ENCODE results near the gene OR5D16. TPM values are rescaled to one million over a fixed set of nuclear protein-coding genes. Genes with fewer than 3 reads are reported as not detected.
"Not testable (repeated sequence)": the region's sequence is repeated elsewhere in the genome, so short reads cannot be mapped to it uniquely, and the experiment has no call there.

The OR5D16 gene
- not detected in 2 replicates for total RNA-seq (2014; rRNA removed; shearing (Covaris generic))

- no peaks in the 10 kb centered on the region for H3K9me3 ChIP-seq (replicated peaks)
- H3K36me3 ChIP-seq, result no peaks in the 10 kb centered on the region
- no peaks in the 10 kb centered on the region for H3K27me3 ChIP-seq (replicated peaks)
- no peak for DNase-seq (ENCODE audit: low read depth in 1 of 2, low spot score in 2 of 2)
- H3K27ac ChIP-seq, result no peak within 1 kb of the TSS
- no peaks in the 10 kb centered on the region for H3K4me1 ChIP-seq (replicated peaks)
- no peak within 1 kb of the TSS for H3K4me3 ChIP-seq
Observed at GRCh38 chr11:55838452-55838851, at the start of gene OR5D16. TSS of gene OR5D16 (plus strand) at chr11:55838752. CDS start at chr11:55838752, 0 bp downstream.

- Histone ChIP-seq H3K27me3 (replicated peaks) (no peaks in the 10 kb centered on the region), H3K9me3 (replicated peaks) (no peaks in the 10 kb centered on the region), H3K4me1 (replicated peaks) (no peaks in the 10 kb centered on the region), H3K4me3 (no peak overlapping the region), H3K36me3 (no peaks in the 10 kb centered on the region), H3K27ac (no peak overlapping the region)
- DNase-seq (ENCODE audit: low read depth in 1 of 2, low spot score in 2 of 2), result no peak
Observed at GRCh38 chr11:55791606-55792005, 46.9 kb upstream of the OR5D16 start.

- no peaks in the 10 kb centered on the region for H3K27me3 ChIP-seq (replicated peaks)
- H3K9me3 ChIP-seq (replicated peaks), result no peaks in the 10 kb centered on the region
- no peaks in the 10 kb centered on the region for H3K4me1 ChIP-seq (replicated peaks)
- no peak overlapping the region for H3K27ac ChIP-seq
- DNase-seq (ENCODE audit: low read depth in 1 of 2, low spot score in 2 of 2), result no peak
- no peaks in the 10 kb centered on the region for H3K36me3 ChIP-seq
- no peak overlapping the region for H3K4me3 ChIP-seq
Observed at GRCh38 chr11:55793321-55793720, 45.2 kb upstream of the OR5D16 start.

- no peak within 1 kb of the TSS for H3K27ac ChIP-seq
- H3K4me3 ChIP-seq, result no peak within 1 kb of the TSS
- no peaks in the 10 kb centered on the region for H3K9me3 ChIP-seq (replicated peaks)
- H3K4me1 ChIP-seq (replicated peaks), result no peaks in the 10 kb centered on the region
- H3K36me3 ChIP-seq, result no peaks in the 10 kb centered on the region
- no peak for DNase-seq (ENCODE audit: low read depth in 1 of 2, low spot score in 2 of 2)
- no peaks in the 10 kb centered on the region for H3K27me3 ChIP-seq (replicated peaks)
Observed at GRCh38 chr11:55795256-55795655, 43.3 kb upstream of the OR5D16 start, which contains the start of gene OR5D14. TSS of gene OR5D14 (plus strand) at chr11:55795556. CDS start at chr11:55795556, 0 bp downstream.

- no peaks in the 10 kb centered on the region for H3K36me3 ChIP-seq
- no peaks in the 10 kb centered on the region for H3K4me1 ChIP-seq (replicated peaks)
Observed at GRCh38 chr11:55806248-55806647, 32.3 kb upstream of the OR5D16 start.

GRCh38 chr11:55811067-55811466 is 27.5 kb upstream of the OR5D16 start, which contains the start of gene OR5L1:
TSS of gene OR5L1 (plus strand) at chr11:55811367. CDS start at chr11:55811467, 100 bp downstream.
- Histone ChIP-seq H3K4me1 (replicated peaks) (no peaks in the 10 kb centered on the region), H3K9me3 (replicated peaks) (no peaks in the 10 kb centered on the region), H3K27ac (no peak within 1 kb of the TSS), H3K27me3 (replicated peaks) (no peaks in the 10 kb centered on the region), H3K4me3 (no peak within 1 kb of the TSS), H3K36me3 (no peaks in the 10 kb centered on the region)
- DNase-seq (ENCODE audit: low read depth in 1 of 2, low spot score in 2 of 2), result no peak

More at GRCh38 chr11:55806248-55806647, 32.3 kb upstream of the OR5D16 start:
- H3K4me3 ChIP-seq, result no peak overlapping the region
- H3K27ac ChIP-seq, result no peak overlapping the region
- no peaks in the 10 kb centered on the region for H3K9me3 ChIP-seq (replicated peaks)
- no peak for DNase-seq (ENCODE audit: low read depth in 1 of 2, low spot score in 2 of 2)
- no peaks in the 10 kb centered on the region for H3K27me3 ChIP-seq (replicated peaks)

- no peak for DNase-seq (ENCODE audit: low read depth in 1 of 2, low spot score in 2 of 2)
- no peaks in the 10 kb centered on the region for H3K4me1 ChIP-seq (replicated peaks)
- no peaks in the 10 kb centered on the region for H3K9me3 ChIP-seq (replicated peaks)
- no peak within 1 kb of the TSS for H3K4me3 ChIP-seq
- H3K36me3 ChIP-seq, result no peaks in the 10 kb centered on the region
- H3K27me3 ChIP-seq (replicated peaks), result no peaks in the 10 kb centered on the region
- H3K27ac ChIP-seq, result no peak within 1 kb of the TSS
Observed at GRCh38 chr11:55819330-55819729, 19.2 kb upstream of the OR5D16 start, which contains the start of gene OR5D18. TSS of gene OR5D18 (plus strand) at chr11:55819630. CDS start at chr11:55819630, 0 bp downstream.

- Histone ChIP-seq H3K27ac (no peak within 1 kb of the TSS), H3K4me3 (no peak within 1 kb of the TSS), H3K27me3 (replicated peaks) (no peaks in the 10 kb centered on the region), H3K9me3 (replicated peaks) (no peaks in the 10 kb centered on the region), H3K36me3 (no peaks in the 10 kb centered on the region), H3K4me1 (replicated peaks) (no peaks in the 10 kb centered on the region)
- no peak for DNase-seq (ENCODE audit: low read depth in 1 of 2, low spot score in 2 of 2)
Observed at GRCh38 chr11:55826919-55827318, 11.6 kb upstream of the OR5D16 start, which contains the start of gene OR5L2. TSS of gene OR5L2 (plus strand) at chr11:55827219. CDS start at chr11:55827219, 0 bp downstream.

GRCh38 chr11:55847453-55847852 is 8.9 kb downstream of the OR5D16 start:
- no peaks in the 10 kb centered on the region for H3K9me3 ChIP-seq (replicated peaks)
- H3K27me3 ChIP-seq (replicated peaks), result no peaks in the 10 kb centered on the region
- H3K4me1 ChIP-seq (replicated peaks), result no peaks in the 10 kb centered on the region
- H3K27ac ChIP-seq, result no peak overlapping the region
- no peaks in the 10 kb centered on the region for H3K36me3 ChIP-seq
- DNase-seq (ENCODE audit: low read depth in 1 of 2, low spot score in 2 of 2), result no peak
- H3K4me3 ChIP-seq, result no peak overlapping the region

GRCh38 chr11:55849037-55849436 is 10.5 kb downstream of the OR5D16 start:
- Histone ChIP-seq H3K27ac (no peak overlapping the region), H3K9me3 (replicated peaks) (no peaks in the 10 kb centered on the region), H3K4me3 (no peak overlapping the region), H3K27me3 (replicated peaks) (no peaks in the 10 kb centered on the region), H3K4me1 (replicated peaks) (no peaks in the 10 kb centered on the region), H3K36me3 (no peaks in the 10 kb centered on the region)
- no peak for DNase-seq (ENCODE audit: low read depth in 1 of 2, low spot score in 2 of 2)

- Histone ChIP-seq H3K4me3 (no peak overlapping the region), H3K36me3 (no peaks in the 10 kb centered on the region), H3K27me3 (replicated peaks) (no peaks in the 10 kb centered on the region), H3K9me3 (replicated peaks) (no peaks in the 10 kb centered on the region), H3K4me1 (replicated peaks) (no peaks in the 10 kb centered on the region), H3K27ac (no peak overlapping the region)
- DNase-seq (ENCODE audit: low read depth in 1 of 2, low spot score in 2 of 2), result no peak
Observed at GRCh38 chr11:55852141-55852540, 13.6 kb downstream of the OR5D16 start.

GRCh38 chr11:55854704-55855103 is 16.2 kb downstream of the OR5D16 start:
- no peak overlapping the region for H3K4me3 ChIP-seq
- H3K36me3 ChIP-seq, result no peaks in the 10 kb centered on the region
- DNase-seq (ENCODE audit: low read depth in 1 of 2, low spot score in 2 of 2), result no peak
- H3K27ac ChIP-seq, result no peak overlapping the region
- no peaks in the 10 kb centered on the region for H3K27me3 ChIP-seq (replicated peaks)
- H3K9me3 ChIP-seq (replicated peaks), result no peaks in the 10 kb centered on the region
- no peaks in the 10 kb centered on the region for H3K4me1 ChIP-seq (replicated peaks)

GRCh38 chr11:55867354-55867753 is 28.8 kb downstream of the OR5D16 start:
- H3K36me3 ChIP-seq; H3K4me1 ChIP-seq (replicated peaks); H3K4me3 ChIP-seq; H3K9me3 ChIP-seq (replicated peaks); H3K27me3 ChIP-seq (replicated peaks); H3K27ac ChIP-seq; DNase-seq (ENCODE audit: low read depth in 1 of 2, low spot score in 2 of 2): not testable (repeated sequence)

GRCh38 chr11:55872731-55873130 is 34.2 kb downstream of the OR5D16 start:
- not testable (repeated sequence) for H3K4me3 ChIP-seq; H3K4me1 ChIP-seq (replicated peaks); H3K27me3 ChIP-seq (replicated peaks); H3K36me3 ChIP-seq; DNase-seq (ENCODE audit: low read depth in 1 of 2, low spot score in 2 of 2); H3K9me3 ChIP-seq (replicated peaks); H3K27ac ChIP-seq

- not testable (repeated sequence) for H3K36me3 ChIP-seq; H3K27ac ChIP-seq; DNase-seq (ENCODE audit: low read depth in 1 of 2, low spot score in 2 of 2); H3K27me3 ChIP-seq (replicated peaks); H3K4me1 ChIP-seq (replicated peaks); H3K9me3 ChIP-seq (replicated peaks); H3K4me3 ChIP-seq
Observed at GRCh38 chr11:55873146-55873545, 34.6 kb downstream of the OR5D16 start.
